GM18498 (cell line): ENCODE results near the gene MMP24OS.
"Not testable (repeated sequence)": the region's sequence is repeated elsewhere in the genome, so short reads cannot be mapped to it uniquely, and the experiment has no call there.

Experiments used
- ATAC-seq: cut with Tn5 transposase; IDR thresholded peaks from one replicate; pipeline ENCODE4 v1.9.1; 2021; ENCODE audit warnings: mild to moderate bottlenecking, moderate library complexity; ENCODE audit not compliant: unreplicated experiment

MMP24OS gene

GRCh38 chr20:35276408-35276807 lies 1.5 kb downstream of the MMP24OS start:
- ATAC-seq = no peak

GRCh38 chr20:35275741-35276251 lies 2.1 kb downstream of the MMP24OS start:
- ATAC-seq = no peak

DNA sequence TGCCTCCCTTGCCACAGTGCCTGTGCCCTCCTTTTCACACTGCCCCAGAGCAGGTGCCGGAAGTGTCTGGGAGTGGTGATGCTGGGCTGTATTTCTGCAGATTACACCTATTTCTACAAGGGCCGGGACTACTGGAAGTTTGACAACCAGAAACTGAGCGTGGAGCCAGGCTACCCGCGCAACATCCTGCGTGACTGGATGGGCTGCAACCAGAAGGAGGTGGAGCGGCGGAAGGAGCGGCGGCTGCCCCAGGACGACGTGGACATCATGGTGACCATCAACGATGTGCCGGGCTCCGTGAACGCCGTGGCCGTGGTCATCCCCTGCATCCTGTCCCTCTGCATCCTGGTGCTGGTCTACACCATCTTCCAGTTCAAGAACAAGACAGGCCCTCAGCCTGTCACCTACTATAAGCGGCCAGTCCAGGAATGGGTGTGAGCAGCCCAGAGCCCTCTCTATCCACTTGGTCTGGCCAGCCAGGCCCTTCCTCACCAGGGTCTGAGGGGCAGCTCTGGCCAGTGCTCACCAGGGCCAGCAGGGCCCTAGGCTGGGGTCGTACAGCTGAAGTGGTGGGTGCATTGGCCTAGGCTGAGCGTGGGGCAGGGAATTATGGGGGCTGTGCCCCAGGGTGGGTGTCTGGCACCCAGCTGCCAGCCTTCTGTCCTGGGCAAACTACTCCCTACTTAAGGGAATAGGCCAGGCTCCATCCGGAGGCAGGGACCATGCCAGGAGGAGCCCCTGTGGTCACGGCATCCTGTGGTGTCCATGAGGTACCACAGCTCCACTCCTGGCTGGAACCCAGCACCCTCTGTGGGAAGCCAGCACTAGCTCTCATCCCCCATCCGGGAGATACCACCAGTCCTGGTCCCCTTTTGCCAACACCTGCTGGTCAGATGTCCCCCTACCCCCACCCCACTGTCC lies 3.5 kb downstream of the MMP24OS start:
- no peak for ATAC-seq

DNA sequence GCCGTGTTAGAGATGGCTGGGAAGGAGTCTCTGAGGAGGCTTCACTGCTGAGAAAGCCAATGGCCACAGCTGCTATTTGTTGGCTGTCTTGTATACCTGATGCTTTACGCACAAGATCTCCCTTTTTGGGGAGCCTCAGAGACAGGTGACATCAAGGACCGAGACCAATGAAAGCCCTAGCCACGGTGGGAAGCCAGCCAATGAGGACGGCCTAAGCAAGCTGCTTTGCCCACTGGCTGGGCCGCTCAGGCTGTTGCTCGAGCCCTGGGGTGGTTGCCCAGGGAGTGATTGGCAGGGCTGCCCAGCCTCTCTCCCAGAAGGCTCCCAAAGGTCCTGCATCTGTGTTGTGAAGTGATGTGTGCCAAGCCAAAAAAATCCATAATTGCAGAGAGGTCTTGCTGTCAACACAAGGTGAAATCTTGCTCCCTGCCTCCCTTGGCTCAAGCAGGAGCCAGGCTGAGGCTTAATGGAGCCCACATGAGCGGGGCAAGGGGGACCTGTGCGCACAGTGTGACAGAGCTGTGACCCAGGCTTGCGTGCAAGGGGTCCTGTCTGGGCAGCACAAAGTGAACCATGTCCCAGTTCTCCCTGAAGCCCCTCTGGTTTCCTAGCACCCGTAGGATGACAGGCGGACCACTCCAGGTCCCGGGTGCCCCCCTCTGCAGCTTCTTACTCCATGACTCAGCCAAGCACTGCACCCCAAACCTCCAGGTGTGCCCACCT lies 4.3 kb downstream of the MMP24OS start:
- no peak for ATAC-seq

DNA sequence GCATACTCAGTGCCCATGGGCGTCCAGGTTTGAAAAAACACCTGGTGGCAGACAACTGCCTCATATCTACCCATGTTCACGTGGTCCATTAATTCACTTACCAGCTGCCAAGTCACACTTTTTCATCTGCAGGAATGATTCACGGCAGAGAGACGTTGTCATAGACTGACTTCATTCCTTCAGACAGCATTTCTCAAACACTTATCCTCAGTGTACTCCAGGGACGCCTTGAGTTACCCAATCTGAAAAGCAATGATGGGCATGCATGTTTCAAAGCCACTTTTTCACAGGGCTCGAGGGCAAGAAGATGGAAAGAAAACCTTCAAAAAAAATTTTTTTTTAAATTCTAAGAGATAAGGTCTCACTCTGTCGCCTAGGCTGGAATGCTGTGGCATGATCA lies 6.0 kb downstream of the MMP24OS start:
- ATAC-seq = no peak

DNA sequence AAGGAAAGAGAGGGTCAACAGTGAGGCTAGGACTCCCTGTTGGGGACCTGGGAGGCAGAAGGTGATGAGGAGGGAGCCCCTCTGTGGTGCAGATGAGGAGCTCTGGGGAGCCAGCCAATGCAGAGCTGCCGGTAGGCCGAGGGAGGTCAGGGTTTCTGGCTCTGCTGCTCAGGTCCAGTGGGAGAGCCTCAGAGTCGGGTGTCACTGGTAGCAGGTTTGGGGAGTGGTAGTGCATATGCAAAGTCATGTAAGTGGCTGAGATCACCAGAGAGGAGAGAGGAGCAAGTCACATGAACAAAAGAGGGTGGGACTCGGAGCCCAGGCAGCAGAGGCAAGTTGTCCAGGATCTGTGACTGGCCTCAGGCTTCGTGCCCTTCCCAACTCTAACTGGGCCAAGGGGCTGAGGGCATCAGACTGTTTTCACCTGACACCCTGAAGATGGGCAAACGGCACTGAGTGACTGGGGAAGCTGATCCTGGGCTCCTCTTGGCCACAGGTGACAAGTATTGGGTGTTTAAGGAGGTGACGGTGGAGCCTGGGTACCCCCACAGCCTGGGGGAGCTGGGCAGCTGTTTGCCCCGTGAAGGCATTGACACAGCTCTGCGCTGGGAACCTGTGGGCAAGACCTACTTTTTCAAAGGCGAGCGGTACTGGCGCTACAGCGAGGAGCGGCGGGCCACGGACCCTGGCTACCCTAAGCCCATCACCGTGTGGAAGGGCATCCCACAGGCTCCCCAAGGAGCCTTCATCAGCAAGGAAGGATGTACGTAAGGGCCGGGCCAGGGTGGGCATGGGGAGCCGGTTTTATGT lies 6.6 kb downstream of the MMP24OS start:
- ATAC-seq = no peak

GRCh38 chr20:35270021-35270902 lies 7.7 kb downstream of the MMP24OS start:
- ATAC-seq = no peak

- ATAC-seq = no peak
These were observed 8.7 kb downstream of the MMP24OS start for GRCh38 chr20:35269055-35269781.

DNA sequence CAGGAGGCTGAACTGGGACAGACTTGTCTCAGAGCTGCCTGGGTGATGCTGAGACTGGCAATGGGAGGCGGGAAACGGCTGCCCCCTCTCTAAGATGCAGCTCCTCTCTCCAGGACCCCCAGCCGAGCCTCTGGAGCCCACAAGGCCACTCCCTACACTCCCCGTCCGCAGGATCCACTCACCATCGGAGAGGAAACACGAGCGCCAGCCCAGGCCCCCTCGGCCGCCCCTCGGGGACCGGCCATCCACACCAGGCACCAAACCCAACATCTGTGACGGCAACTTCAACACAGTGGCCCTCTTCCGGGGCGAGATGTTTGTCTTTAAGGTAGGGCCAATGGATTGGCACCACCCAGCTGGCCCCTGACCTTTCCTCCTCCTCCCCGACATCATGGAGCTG lies 10.8 kb downstream of the MMP24OS start:
- ATAC-seq = no peak

DNA sequence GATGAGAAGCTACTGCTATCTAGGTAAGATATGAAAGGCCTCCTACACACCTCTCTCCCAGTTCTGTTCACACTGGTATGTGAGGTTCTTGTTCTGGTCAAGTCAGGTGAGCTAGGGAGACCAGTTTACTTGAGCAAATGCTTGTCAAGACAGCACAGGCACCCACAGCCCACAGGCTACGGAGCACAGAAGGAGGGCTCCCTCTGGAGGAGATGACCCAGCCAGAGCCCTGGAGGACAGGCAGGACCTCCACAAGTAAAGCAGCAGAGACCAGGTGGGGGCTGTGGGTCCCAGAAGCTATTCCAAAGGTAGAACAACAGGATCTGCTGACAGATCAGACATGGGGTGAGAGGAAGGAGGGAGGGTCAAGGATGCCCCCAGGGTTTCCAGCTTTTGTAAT lies 13.2 kb downstream of the MMP24OS start:
- ATAC-seq = no peak

GRCh38 chr20:35263532-35264341 lies 14.2 kb downstream of the MMP24OS start:
- no peak for ATAC-seq

- not testable (repeated sequence) for ATAC-seq
These were observed 15.0 kb downstream of the MMP24OS start for GRCh38 chr20:35262731-35263531.

DNA sequence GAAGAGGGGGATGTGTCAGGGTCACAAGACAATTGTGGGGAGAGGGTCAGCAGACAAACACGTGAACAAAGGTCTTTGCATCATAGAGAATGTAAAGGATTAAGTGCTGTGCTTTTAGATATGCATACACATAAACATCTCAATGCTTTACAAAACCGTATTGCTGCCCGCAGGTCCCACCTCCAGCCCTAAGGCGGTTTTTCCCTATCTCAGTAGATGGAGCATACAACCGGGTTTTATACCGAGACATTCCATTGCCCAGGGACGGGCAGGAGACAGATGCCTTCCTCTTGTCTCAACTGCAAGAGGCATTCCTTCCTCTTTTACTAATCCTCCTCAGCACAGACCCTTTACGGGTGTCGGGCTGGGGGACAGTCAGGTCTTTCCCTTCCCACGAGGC lies 15.6 kb downstream of the MMP24OS start:
- not testable (repeated sequence) for ATAC-seq

GRCh38 chr20:35260426-35260825 lies 17.5 kb downstream of the MMP24OS start:
- ATAC-seq = no peak

DNA sequence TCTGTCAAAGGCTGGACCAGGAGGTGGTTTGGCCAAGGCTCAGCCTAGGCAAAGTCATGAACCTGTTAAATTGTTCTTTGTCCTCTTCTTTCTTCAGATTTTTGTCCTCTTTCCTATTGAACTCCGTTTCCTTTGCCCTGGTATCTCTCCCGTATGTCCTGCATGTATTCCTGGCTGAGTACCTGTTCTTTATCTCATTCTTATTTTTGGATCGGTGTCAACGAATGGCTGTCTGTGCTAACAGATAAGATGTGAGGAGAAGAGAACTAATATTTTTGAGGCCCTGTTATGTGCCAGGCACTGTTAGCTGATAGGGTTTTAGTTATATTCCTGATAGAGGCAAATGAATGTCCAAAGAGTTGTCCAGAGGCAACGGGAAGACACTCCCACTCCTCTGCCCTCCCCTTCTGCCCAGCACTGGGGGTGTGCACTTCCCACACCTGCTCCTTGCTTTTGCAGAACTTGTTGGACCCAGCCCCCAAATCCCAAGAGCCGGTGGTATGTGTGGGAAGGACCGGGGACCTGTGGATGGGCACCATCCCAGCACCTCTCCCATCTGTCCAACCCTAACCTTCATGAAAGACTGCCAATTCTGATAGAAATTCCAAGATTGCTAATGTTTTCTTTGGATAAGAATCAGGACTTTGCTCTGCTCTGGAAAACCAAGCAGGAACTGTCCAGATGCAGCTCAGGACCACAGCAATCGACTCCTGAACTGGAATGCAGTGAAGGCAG lies 20.6 kb downstream of the MMP24OS start:
- no peak for ATAC-seq

GRCh38 chr20:35254448-35254999 lies 23.4 kb downstream of the MMP24OS start:
- ATAC-seq = no peak

DNA sequence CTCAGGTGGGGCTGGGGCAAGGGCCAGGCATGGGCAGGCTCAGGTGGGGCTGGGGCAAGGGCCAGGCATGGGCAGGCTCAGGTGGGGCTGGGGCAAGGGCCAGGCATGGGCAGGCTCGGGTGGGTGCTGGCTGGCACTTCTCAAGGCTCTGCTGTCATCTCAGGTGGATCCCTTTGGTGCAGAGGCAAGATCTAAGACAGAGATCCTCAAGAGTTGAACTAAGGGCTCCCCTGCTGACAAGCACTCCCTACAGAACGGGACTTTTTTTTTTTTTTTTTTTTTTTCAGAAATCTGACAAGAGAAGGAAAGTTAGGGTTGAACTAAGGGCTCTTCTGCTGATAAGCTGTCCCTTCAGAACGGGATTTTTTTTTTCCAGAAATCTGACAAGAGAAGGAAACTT lies 24.9 kb downstream of the MMP24OS start:
- no peak for ATAC-seq
